Prostate gland (tissue), 1 donor: ENCODE results near the gene ZRANB2.

Source experiments
- POLR2A ChIP-seq: fragments of 450-650 bp; IDR thresholded peaks from one replicate; pipeline ENCODE4 v1.6.1; 2016; ENCODE audit warnings: antibody characterized with exemption, mild to moderate bottlenecking
- POLR2AphosphoS5 ChIP-seq: sonication (generic); formaldehyde crosslinking; IDR thresholded peaks from one replicate; pipeline ENCODE4 v1.6.1; 2017; ENCODE audit warnings: antibody characterized with exemption

DNA sequence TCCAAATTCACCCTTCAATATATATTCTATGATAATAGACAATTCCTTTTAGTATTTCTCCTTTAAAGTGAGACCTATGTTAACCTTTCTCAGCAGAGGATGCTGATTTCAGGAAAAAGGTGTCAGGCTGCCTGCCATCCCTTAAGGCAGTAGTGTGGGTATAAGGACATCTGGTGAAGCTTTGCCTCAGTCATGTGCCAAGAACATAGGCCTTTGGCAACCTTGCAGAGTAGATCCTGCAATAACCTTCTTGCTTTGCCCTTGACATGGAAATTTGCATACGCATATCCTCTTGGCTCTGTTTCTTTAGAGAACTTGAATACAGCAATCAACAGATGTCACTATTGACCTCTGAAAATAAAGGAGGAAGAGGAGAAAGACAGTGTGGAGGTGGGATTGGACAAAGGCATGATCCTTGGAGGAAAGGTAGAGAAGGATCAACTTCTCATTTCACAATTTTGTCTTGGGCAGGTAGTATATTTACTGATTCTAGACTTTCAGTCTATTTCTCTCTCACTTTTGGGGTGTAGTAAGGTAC is 21.1 kb upstream of the ZRANB2 start:
- TF ChIP-seq POLR2A (no peak), POLR2AphosphoS5 (no peak)
